Activated naive CD4-positive, alpha-beta T cell treated with anti-CD3 and anti-CD28 coated beads, Interleukin-2, amount 50 U/mL, for 24 hours (primary cell): ENCODE measurements around the gene AGAP1.

Source experiments
- H3K27ac Mint-ChIP-seq: one replicate; pipeline ENCODE4 v1.8.0; 2021; ENCODE audit warnings: mild to moderate bottlenecking, mixed read lengths
- H3K27me3 Mint-ChIP-seq: one replicate; pipeline ENCODE4 v1.8.0; 2021; ENCODE audit warnings: mixed read lengths
- H3K36me3 Mint-ChIP-seq: one replicate; pipeline ENCODE4 v1.8.0; 2021; ENCODE audit warnings: mixed read lengths
- H3K4me1 Mint-ChIP-seq: one replicate; pipeline ENCODE4 v1.8.0; 2021; ENCODE audit warnings: mixed read lengths
- H3K4me3 Mint-ChIP-seq: one replicate; pipeline ENCODE4 v1.8.0; 2021; ENCODE audit warnings: mild to moderate bottlenecking, mixed read lengths
- H3K9me3 Mint-ChIP-seq: one replicate; pipeline ENCODE4 v1.8.0; 2021; ENCODE audit warnings: mixed read lengths

Gene AGAP1

DNA sequence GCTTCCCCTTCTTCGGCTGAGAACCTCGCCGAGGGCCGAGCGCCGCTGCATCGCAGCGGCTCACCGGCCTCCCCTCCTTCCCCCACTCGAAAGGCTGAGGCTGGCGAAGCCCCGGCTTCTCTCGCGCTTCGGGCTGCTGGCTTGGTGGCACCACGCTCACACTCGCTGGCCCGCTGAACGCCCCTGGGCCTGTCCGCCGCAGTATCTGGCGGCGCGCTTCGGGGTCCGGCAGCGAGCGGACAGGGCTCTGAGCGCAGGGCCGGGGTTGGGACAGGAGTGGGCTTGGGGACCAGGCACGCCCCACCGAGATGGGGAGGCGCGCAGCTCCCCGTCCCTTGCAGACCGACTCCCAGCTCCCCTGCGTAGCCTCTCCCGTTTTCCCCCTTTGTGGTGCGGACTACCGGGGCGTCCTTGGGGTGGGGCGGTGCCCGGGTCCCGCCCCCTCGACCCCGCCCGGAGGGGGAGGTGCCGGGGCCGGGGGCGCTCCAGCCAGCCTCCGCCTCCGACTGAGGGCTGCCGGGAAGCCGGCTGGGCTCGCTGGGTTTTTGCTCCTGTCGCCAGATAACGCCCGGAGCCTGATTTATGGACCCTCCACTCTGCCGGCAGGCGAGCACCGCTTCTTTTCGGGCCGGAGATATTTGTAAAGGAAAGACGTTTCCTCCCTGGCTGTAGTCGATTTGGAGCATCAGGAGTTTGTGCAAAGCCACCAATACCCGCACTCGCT lies 670.5 kb downstream of the AGAP1 start:
- peaks cover 30% of the 10 kb centered on the region for H3K27me3 Mint-ChIP-seq
- no peaks in the 10 kb centered on the region for H3K36me3 Mint-ChIP-seq
- H3K4me3 Mint-ChIP-seq = no peak overlapping the region
- H3K4me1 Mint-ChIP-seq = peaks cover 15% of the 10 kb centered on the region
- H3K27ac Mint-ChIP-seq = no peak overlapping the region
- no peaks in the 10 kb centered on the region for H3K9me3 Mint-ChIP-seq

DNA sequence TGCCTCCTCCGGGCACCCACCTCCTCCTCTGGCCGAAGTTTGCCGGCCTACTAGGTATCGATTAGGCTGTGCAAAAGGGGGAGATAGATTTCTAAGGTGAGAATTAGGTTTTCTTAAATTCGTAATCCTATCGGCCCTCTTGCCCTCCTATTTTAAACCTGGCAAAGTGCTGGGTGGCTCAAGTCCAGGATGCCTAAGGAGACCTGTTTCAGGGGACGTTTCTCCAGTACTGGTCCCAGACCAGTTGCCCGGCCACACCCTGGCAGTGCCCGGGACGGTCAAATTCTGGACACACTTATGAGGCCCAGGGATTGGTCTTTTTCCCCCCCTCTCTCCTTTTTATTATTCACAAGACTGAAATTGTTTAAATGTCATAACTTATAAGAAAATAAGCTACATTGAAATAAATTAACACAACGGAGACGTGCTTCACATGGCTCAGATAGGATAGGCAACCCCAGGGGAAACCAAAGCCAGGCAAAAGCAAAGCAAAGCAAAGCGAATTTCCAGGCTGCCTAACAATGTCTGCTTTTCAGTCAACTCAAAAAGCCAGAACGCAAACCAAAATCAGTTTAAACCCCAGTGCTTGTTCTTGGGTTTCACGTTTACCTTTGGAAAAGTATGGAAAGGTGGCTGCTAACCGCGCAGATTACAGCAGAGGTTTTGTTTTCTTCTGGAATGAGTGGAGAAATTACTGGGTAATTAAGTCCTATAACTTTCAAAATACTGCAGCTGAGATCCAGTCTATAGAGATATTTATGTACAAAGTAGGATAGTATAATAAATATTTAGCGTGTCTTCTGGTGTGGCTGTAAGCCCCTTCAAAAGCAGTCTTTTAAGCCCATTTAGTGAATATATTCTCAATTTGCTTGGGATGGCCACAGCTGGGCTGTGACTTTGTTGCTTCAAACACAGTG lies 671.3 kb downstream of the AGAP1 start:
- peaks cover 17% of the 10 kb centered on the region for H3K4me1 Mint-ChIP-seq
- H3K36me3 Mint-ChIP-seq = no peaks in the 10 kb centered on the region
- no peaks in the 10 kb centered on the region for H3K9me3 Mint-ChIP-seq
- H3K27ac Mint-ChIP-seq = no peak overlapping the region
- H3K27me3 Mint-ChIP-seq = peaks cover 37% of the 10 kb centered on the region
- H3K4me3 Mint-ChIP-seq = no peak overlapping the region

DNA sequence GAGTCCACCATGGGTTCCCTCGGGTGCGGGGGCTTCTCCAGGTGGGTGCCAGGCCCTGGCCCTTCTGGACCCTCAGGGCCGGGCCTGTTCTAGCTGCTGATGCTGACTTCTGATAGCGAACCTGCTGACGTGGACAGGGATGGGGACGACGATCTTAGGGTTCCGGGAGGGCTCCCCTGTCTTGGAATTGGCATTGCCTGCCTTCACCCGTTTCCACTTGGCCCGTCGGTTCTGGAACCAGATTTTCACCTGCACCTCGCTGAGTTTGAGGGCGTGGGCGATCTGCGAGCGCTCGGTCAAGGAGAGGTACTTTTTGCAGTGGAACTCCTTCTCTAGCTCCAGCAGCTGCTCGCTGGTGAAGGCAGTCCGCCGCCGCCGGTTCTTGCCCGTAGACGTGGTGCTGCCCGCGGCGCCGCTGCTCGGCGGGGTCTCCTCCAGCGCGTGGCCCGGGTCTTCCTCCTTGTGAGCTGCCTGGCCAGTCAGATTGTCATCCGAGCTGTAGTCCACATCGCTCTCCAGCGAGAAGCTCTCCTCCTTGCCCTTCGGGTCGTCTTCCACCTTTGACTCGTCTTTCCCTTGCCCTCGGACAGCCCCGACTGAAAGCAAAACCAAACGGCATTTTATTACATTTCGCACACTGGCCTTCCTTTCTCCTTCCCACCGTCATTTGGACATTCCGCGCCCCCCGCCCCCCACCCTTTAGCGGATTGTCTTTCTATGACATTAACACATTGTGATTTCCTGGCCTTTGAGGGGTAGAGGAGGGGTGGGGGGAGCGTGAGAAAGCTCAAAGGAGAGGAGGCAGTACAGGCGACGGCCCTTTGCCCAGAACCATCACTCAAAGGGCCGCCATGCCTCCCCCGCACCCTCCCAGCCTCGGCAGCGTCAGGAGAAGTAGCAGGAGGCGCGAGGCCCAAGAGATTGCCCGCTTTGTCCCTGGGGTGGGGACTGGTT lies 672.3 kb downstream of the AGAP1 start:
- Mint-ChIP-seq H3K4me1 (peaks cover 17% of the 10 kb centered on the region), H3K36me3 (no peaks in the 10 kb centered on the region), H3K4me3 (no peak overlapping the region), H3K27me3 (peaks cover 45% of the 10 kb centered on the region), H3K27ac (no peak overlapping the region), H3K9me3 (no peaks in the 10 kb centered on the region)

DNA sequence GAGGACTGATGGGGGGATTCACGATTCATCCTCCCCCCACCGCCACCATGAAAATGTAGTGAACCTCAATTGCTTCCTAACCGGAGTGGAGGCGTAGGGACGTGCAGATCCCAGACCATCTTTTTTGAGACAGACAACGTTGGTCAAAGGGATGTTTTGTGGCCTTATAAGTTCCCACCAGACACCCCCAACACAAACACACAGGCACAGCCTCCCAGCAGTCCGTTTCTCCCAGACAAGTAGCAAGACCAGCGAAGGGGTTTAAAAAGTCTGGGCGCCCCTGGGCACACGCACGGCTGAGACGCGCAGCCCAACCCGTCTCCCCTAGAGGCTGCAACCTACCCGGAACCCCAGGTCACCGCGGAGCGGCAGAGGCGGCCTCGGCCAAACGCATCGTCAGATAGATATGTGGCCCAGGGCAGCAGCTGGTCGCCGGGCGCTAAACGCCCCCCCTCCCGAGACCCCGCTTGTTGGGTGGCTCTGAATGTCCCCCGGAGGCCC lies 673.0 kb downstream of the AGAP1 start:
- Mint-ChIP-seq H3K4me3 (no peak overlapping the region), H3K9me3 (no peaks in the 10 kb centered on the region), H3K36me3 (no peaks in the 10 kb centered on the region), H3K4me1 (peaks cover 17% of the 10 kb centered on the region), H3K27ac (no peak overlapping the region), H3K27me3 (peaks cover 44% of the 10 kb centered on the region)

DNA sequence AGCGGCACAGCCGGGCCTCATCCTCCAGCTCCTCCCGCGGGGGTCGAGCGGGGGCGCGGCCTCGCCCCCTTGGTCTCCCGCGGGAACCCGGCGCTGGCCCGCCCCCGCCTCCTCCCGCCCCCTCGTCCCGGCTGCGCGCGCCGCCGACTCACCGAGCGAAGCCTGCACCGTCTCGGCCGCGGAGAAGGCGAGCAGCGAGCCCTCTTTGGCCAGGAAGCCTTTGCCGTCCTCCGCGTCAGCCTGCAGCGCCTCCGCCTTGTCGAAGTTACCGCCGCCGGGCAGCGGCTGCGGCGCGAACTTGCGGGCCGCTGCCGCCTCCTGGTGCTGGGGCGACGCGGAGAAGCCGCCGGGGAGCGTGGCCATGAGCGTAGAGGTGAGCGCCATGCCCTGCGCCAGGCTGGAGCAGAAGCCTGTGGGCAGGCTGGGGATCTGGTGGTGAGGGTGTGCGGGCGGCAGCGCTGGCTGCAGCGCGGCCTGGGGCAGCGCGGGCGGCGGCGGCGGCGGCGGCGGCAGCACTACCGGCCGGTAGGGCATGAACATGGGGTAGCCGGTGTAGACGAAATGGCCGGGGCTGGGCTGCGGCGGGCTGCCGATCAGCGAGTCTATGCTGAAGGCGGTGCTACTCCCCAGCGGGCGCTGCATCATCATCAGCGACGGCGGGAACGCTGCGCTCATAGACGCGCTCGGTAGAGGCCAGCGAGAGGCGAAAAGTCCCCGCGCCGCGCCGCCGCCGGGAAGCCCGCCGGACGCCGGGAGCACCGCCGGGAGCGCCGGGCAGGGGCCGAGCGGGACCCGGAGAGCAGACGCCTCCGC lies 673.7 kb downstream of the AGAP1 start:
- H3K27me3 Mint-ChIP-seq = peaks cover 43% of the 10 kb centered on the region
- H3K9me3 Mint-ChIP-seq = no peaks in the 10 kb centered on the region
- H3K36me3 Mint-ChIP-seq = no peaks in the 10 kb centered on the region
- H3K27ac Mint-ChIP-seq = no peak overlapping the region
- H3K4me1 Mint-ChIP-seq = peaks cover 20% of the 10 kb centered on the region
- H3K4me3 Mint-ChIP-seq = no peak overlapping the region

DNA sequence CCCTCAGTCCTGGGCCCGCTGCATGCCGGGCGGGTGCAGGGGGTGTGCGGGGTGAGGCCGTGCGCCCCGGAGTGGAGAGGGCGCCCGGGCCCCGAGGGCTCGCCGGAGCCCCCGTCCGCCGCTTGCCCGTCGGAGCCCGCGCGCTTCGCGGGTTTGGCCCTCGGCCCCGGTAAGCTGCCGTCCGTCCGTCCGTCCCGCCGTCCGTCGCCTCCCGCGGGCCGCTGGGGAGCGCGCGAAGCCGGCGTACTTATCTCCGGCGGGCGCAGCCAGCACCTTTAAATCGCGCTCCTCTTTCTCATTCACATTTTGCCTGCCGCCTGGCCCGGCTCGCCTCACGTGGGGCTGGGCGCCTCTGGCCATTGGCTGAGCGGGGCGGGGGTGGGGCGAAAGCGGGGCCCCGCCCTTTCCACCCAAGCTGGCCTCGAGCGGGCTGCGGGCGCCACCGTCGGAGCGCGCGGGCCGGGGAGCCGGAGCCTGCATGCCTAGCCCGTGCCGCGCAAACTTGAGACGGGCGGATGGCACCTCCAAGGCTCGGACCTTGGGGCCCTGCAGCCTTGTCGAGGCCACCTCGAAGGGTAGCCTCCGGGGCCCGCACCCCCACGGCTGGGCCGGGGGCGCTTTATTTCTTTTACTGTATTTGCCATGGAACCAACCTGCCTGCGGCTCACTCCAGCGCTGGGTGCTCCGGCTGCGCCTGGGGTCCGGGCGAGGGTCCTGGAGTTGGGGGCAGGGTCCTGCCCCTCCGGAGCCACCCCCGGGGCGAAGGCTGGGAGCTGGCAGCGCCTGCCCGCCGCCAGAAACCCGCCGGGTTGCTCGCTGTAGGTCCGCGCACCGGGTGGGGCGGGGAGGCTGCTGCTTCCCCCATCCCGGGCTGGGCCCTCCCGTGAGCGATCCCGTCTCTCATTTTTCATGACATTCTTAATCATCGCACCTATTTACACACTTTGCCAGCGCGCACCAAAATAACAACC lies 674.6 kb downstream of the AGAP1 start, which contains the start of gene GBX2:
TSS of gene GBX2 (minus strand) at position 277 of the 971 bp plus-strand sequence. CDS start 415 bp downstream, outside the sequence.
- Mint-ChIP-seq H3K27ac (no peak within 1 kb of the TSS), H3K9me3 (no peaks in the 10 kb centered on the region), H3K36me3 (no peaks in the 10 kb centered on the region), H3K27me3 (peaks cover 40% of the 10 kb centered on the region), H3K4me1 (peaks cover 20% of the 10 kb centered on the region), H3K4me3 (no peak within 1 kb of the TSS)

DNA sequence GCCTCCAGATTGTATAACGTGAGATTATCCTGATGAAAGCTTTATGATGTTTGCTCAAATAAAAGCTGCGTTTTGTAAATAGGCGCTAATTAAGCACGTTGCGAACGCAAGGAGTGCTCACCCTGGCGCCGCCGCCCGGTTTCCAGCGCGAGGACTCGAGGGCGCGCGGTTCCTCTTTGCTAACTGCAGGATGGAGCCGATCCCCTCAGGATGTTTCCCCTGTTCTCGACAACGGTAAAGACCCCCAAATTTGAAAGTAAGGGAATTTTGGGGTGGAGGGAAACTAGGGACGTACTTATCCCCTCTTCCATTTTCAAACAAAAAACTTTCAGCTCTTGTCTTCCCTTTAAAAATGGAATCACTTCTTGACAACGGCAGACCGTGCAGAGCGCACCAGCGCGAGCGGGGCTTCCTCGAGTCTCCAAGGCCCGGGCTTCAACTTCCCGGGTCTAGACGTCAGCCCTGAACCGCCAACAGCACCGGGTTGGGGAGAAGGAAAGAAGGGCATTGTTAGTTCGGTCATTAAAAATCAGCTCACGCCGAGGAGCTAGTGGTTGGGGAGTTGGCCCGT lies 675.4 kb downstream of the AGAP1 start:
- Mint-ChIP-seq H3K27me3 (peaks cover 46% of the 10 kb centered on the region), H3K4me3 (no peak overlapping the region), H3K27ac (no peak overlapping the region)

DNA sequence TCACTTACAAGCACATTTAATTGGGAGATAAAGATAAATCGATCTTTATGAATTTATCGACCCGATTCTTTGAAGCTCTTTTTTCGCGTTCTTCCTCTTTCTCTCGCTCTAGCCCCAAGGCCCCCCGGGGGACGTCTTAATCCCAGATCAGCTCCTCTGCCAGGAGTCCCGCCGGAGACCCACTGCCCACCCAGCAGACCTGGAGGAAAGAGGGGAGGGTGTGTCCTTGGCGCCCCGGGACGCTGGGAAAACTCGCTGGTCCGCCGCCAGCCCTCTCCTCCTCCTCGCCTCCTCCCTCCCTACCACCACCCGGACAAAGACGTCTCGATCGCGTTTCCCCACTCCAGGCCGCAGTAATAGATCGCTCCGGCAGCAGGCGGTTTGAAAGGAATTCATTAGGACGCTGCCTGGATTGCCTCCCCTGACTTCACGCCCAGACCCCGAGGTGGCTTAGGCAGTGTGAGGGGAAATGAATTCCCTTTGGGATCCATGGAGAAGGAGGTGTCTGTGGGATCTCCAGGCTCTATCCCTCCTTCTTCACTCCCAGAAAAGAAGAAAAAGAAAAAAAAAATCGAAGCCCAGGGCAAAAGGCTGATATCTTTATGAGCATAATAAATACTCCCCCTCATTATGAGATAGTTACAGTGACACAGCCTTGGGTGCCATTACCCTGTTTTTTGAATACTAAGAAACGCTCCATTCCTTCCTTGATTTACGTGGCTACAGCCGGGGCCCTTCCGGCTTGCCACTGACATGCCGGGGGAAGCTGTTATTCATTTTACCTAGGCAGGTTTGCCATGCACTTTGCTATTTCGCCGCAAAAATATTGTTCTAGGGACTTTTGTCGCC lies 676.1 kb downstream of the AGAP1 start:
- Mint-ChIP-seq H3K9me3 (no peaks in the 10 kb centered on the region), H3K4me3 (no peak overlapping the region), H3K27ac (peak overlapping the region; percentile 65), H3K27me3 (peaks cover 47% of the 10 kb centered on the region), H3K36me3 (no peaks in the 10 kb centered on the region), H3K4me1 (peaks cover 17% of the 10 kb centered on the region)

More for the DNA sequence above, 675.4 kb downstream of the AGAP1 start:
- Mint-ChIP-seq H3K36me3 (no peaks in the 10 kb centered on the region), H3K9me3 (no peaks in the 10 kb centered on the region), H3K4me1 (peaks cover 20% of the 10 kb centered on the region)

DNA sequence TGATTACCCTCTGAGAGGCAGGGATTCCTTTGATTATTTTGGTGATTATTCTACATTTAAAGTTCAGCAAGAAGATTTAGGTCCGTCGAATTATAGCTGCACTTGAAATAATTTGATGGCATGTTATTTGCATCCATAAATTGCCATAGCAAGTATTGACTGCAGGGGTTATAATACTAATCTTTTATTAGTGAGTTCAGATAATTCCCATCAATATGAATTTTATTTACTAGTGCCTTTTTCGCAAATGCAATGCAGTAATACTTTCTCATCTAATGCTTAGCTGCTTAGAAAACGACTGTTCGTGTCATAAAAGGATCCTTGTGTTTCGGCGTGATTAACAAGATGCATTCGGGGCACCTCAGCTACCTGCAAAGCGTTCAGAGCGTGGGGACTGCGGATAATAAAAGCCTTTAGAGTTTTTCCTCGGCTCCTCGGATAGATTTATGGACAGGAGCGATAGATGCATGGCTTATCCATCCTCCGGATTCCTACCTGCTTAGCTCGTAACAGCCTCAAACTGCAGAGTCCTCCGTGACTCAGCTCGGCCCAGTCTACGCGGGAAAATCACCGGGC lies 676.8 kb downstream of the AGAP1 start:
- Mint-ChIP-seq H3K36me3 (no peaks in the 10 kb centered on the region), H3K27ac (peak overlapping the region; percentile 65), H3K27me3 (peaks cover 48% of the 10 kb centered on the region), H3K4me1 (peaks cover 13% of the 10 kb centered on the region), H3K4me3 (no peak overlapping the region), H3K9me3 (no peaks in the 10 kb centered on the region)

DNA sequence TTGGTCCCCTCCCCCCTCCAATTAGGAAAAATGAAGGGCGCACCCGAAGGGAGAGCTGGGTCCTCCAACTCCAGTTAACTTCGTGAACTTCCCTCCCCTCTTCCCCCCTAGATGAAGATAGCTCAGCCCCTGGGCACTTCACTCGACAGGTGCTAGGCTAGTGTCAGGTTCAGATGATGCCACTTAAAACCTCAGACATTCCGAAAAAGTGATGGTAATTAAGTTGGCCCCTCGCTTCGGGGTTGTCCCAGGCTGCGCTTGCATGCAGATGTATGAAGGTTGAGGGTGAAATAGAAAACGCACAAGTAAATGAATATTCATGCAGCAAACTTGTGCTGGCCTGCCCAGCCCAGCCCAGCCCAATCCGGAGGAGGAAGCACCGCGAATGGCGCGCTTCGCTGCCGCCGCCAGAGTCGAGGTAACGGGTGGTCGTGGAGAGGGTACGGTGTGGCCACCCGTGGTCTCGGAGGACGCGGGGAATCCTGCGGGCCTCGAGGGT lies 677.4 kb downstream of the AGAP1 start:
- Mint-ChIP-seq H3K4me1 (peaks cover 13% of the 10 kb centered on the region), H3K4me3 (no peak overlapping the region), H3K27ac (no peak overlapping the region), H3K27me3 (peaks cover 49% of the 10 kb centered on the region), H3K9me3 (no peaks in the 10 kb centered on the region), H3K36me3 (no peaks in the 10 kb centered on the region)

DNA sequence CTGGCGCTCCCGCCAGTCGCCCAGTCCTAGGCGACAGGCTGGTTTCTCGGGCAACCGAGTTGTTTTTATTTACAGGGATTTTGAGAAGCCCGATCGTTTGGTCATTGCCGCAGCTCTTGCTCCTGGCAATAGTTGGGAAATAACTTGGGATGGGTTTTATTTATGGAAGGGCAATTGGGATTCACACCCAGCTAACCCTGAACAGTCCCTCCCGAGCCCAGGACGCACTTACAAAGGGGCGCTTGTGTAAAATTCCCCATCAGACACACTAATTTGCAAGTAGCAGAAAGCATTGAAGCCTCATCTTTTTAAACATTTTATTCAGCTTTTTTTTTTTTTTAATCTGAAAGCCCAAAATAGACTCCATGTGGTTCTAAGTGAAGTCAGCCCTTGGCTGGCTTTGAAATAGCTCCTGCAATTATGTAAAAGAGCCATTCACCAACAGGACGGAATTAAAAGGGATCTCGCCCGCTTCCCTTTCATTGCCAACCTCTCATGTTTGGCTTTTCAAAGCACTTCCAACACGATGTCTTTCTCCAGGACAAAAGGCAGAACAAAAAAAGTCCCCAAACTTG lies 677.9 kb downstream of the AGAP1 start:
- H3K36me3 Mint-ChIP-seq = no peaks in the 10 kb centered on the region
- H3K27ac Mint-ChIP-seq = no peak overlapping the region
- no peaks in the 10 kb centered on the region for H3K9me3 Mint-ChIP-seq
- H3K27me3 Mint-ChIP-seq = peaks cover 47% of the 10 kb centered on the region
- peaks cover 7% of the 10 kb centered on the region for H3K4me1 Mint-ChIP-seq
- H3K4me3 Mint-ChIP-seq = no peak overlapping the region
